Measurements from ENCODE around the gene SGSM2. TPM values are rescaled to one million over a fixed set of nuclear protein-coding genes. Genes with fewer than 3 reads are reported as not detected.

SGSM2 gene
- total RNA-seq, 1 donor from 2014 or later = 35.5 TPM

Other genes with a start within 250 kb of the SGSM2 start
- gene SMG6, start 33.7 kb upstream of the SGSM2 start, total RNA-seq = 19.7 TPM
- 9.3 TPM for gene SRR, start 33.6 kb upstream of the SGSM2 start, total RNA-seq
- 23.0 TPM for gene TSR1, start 1.0 kb upstream of the SGSM2 start, total RNA-seq
- gene MNT, start 63.6 kb downstream of the SGSM2 start, total RNA-seq = 12.9 TPM
- gene METTL16, start 174.4 kb downstream of the SGSM2 start, total RNA-seq = 25.8 TPM

Measured in cardiac septum (tissue), 1 donor.